T47D (cell line): ENCODE results near the gene HYCC2.
"Not testable (repeated sequence)": the region's sequence is repeated elsewhere in the genome, so short reads cannot be mapped to it uniquely, and the experiment has no call there.

Source experiments
- DNase-seq, 2 experiments: peaks; one replicate each; pipeline versions ENCODE4 v3.0.0 to v3.0.0-alpha.2; 2011 to 2012; ENCODE audit warnings: low read depth in 1 of 2, low spot score in 1 of 2
- JUND ChIP-seq: IDR thresholded peaks from 2 replicates; pipeline ENCODE4 v1.6.1; 2012; ENCODE audit warnings: low read depth
- in situ Hi-C: cut with HindIII; loops from 2 replicates; pipeline ENCODE4 v1.10.0; 2016; ENCODE audit warnings: low sequenced_read_pairs, low pct_unique_long_range_greater_than_20kb

Gene HYCC2

DNA sequence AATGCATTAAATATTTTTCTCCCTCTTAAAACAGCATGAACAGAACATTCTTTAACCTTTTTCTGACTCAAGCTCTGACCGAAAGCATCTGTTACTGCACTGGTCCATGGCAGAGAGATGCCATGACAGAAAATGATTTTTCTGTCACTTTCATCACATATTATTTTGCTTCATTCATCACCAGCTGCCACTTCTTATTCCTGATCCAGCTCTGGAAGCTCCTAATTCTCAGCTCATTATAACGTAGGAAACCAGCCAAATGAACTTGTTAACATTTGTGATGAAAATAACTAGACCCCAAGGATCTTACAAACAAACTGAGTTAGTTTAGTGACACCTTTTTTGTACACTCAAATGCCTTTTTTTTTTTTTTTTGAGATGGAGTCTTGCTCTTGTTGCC, 36.9 kb upstream of the HYCC2 start:
- no peak for TF ChIP-seq JUND
- no peak for DNase-seq
- in situ Hi-C loops = no loop called here

DNA sequence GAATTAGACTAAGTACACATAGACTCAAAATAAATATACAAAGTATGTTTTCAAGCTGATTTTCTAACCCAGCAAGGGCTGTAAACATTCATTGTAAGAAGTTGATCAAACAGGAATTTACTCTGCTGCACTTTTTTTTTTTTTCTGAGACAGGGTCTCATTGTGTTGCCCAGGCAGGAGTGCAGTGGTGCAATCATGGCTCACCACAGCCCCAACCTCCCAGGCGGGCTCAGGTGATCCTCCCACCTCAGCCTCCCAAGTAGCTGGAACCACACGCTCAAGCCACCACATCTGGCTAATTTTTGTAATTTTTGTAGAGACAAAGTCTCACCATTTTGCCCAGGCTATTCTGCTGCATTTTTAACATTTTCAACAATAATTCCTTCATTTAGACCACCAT, 36.2 kb upstream of the HYCC2 start:
- in situ Hi-C loops = no loop called here
- no peak for DNase-seq
- no peak for TF ChIP-seq JUND

DNA sequence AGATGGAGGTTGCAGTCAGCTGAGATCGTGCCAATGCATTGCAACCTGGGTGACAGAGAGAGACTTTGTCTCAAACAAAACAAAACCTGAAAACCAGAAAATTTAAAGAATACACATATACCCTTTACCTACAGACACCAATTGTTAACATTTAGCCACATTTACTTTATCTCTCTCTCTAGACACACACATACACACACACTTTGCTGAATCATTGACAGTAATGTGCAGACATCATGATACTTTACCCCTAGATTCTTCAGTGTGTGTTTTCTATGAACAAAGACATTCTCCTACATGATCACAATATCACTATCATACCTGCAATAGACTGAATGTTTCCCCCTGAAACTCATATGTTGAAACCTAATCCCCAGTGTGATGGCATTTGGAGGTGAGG, 34.3 kb upstream of the HYCC2 start:
- no peak for TF ChIP-seq JUND
- in situ Hi-C loops = no loop called here
- no peak for DNase-seq

DNA sequence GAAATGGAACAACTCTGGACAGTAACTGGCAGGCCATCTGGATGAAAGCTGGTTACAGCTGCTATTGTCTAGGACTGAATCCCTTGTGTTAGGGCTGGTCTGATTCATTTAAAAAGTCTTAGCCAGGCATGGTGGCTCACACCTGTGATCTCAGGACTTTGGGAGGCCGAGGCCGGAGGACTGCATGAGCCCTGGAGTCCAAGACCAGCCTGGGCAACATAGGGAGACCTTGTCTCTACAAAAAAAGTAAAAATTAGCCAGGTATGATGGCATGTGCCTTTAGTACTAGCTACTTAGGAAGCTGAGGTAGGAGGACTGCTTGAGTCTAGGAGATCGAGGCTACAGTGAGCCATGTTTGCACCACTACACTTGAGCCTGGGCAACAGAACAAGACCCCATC, 29.0 kb upstream of the HYCC2 start:
- in situ Hi-C loops = no loop called here
- DNase-seq = no peak
- no peak for TF ChIP-seq JUND

DNA sequence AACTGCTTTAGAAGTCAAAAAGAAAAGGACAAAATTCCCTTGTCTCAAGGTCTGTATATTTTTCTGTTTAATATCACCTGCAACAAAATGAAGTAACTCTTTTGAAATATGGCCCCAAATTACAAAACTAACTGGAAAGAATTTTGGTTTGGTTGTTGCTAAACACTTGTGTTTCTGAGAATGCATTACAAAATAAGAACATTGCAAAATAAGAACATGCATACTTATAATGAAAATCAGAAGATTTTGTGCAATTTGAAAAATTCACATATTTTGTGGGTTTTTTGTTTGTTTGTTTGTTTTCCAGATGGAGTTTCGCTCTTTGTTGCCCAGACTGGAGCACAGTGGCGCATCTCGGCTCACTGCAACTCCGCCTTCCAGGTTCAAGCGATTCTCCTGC, 22.1 kb upstream of the HYCC2 start:
- in situ Hi-C loops = no loop called here
- TF ChIP-seq JUND = no peak

DNA sequence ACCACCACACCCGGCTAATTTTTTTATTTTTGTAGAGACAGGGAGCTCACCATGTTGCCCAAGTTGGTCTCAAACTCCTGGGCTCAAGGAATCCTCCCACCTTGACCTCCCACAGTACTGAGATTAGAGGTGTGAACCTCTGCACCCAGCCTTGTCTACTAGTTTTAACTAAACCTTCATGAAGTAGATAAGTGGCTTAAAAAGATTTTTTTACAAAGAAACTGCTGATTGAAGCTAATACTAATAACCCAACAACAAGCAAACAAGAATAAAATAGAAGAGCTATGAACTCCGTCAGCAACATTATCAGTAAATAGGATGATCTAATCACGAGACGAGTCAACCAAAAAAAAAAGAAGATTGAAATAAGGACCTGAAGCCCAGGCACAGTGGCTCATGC, 19.1 kb upstream of the HYCC2 start:
- no peak for DNase-seq
- TF ChIP-seq JUND = no peak
- in situ Hi-C loops = no loop called here

More for the DNA sequence above, 22.1 kb upstream of the HYCC2 start:
- DNase-seq = no peak

DNA sequence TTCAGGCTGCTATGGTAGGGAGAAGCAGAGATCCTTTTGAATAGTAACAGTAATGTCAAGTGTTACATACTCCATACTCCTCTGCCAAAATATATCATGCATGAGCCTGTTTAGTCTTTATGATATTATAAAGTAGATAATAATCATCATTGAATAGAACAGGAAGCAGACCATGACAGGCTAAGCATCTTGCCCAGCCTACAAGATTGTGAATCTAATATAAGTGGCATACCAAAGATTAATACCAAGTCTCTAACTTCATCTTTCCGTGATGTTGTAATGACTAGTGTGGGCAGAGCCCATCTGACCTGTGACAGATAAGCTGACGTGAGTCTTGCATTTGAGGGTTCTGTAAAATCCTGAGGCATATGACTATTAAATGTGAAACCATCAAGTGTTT, 13.4 kb upstream of the HYCC2 start:
- no peak for TF ChIP-seq JUND
- in situ Hi-C loops = no loop called here
- DNase-seq = no peak

DNA sequence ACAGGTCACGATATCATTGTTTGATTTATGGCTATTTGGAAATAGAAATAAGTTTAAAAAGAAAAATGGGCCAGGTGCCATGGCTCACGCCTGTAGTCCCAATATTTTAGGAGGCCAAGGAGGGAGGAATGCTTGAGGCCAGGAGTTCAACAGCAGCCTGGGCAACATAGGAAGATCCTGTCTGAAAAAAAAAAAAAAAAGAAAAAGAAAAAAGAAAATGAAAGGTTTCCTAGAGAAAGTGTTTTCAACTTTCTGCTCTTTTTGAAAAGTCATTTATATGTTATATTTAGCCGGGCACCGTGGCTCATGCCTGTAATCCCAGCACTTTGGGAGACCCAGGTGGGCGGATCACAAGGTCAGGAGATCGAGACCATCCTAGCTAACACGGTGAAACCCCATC, 3.5 kb upstream of the HYCC2 start:
- in situ Hi-C loops = no loop called here
- TF ChIP-seq JUND = no peak
- DNase-seq = no peak

DNA sequence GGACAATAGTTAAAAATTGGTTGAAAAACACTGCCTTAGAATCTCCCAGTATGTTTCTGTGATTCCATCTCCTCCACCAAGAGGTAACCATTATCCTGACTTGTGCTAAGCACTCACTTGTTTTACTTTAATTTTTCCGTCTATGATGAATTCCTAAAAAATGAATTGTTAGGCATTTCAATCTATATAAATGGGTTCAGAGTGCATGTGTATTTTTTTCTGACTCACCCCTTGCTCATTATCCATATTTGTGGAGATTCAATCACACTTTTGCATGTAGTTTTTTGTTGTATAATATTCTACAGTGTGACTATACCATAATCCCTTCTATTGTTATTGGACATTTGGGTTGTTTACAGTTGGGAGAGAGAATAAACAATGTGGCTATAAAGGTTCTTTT, 1.6 kb upstream of the HYCC2 start:
- no peak for DNase-seq
- in situ Hi-C loops = no loop called here
- TF ChIP-seq JUND = no peak

DNA sequence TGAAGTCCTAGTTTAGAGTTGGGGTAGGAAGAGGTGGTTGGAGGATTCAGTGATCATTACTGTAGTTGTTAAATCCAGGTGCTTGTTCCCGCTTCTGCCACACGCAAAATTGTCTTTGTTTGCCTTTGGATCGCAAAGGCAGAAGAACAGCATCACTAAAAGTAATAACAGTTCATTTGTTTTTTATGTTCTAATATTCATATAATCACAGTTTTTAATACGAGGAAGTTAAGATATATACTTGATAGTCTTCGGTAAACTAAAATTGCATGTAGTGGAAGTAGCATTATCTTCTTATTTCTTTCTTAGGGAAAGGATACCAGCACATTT, 695 bp upstream of the HYCC2 start:
- no peak for TF ChIP-seq JUND
- in situ Hi-C loops = no loop called here
- no peak for DNase-seq

DNA sequence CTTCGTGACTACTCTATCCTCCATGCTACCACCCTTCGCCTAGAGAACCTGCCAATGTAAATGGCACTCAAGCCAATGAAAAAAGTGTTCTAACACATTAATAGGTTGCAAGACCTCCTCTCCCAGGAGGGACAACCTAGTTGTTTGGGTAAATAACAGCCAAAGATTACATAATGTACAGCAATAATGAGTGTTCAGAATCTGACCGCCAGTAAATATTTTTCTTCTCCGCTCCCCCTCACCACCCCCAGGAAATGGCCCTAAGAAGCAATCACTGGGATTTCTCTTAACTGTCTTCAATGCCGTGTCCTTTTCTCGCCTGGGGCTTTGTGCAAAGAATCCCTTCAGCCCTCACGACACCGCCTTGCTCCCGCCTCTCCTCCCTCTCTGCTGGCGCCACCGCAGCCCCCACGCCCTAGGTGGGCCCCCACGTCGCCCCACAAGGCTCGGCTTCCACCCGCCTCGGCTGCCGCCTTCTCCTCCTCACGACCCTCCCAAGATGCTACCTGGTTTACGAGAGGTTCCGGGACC, 458 bp downstream of the HYCC2 start:
- in situ Hi-C loops = no loop called here
- DNase-seq = peak in 1 of 2 experiments; percentile 18
- no peak for TF ChIP-seq JUND

DNA sequence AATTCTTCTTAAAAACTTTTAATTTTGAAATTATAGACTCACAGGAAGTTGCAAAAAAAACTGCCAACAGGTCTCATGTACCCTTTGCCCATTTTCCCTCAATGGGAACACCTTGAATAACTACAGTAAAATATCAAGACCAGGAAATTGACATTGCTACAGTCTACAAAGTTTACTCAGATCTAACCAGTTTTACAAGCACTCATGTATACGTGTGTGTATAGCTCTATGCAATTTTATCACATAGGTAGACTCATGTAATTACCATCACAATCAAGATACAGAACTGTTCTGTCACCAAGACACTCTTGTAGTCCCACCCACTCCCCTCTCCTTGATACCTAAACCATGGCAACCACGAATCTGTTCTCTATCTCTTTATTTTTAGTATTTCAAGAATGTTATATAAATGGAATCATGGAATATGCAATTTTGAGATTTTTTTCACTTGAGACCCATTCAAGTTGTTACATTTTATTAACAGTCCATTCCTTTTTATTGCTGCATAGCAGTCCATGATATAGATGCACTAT, 6.6 kb downstream of the HYCC2 start:
- in situ Hi-C loops = no loop called here
- TF ChIP-seq JUND = no peak
- no peak for DNase-seq

DNA sequence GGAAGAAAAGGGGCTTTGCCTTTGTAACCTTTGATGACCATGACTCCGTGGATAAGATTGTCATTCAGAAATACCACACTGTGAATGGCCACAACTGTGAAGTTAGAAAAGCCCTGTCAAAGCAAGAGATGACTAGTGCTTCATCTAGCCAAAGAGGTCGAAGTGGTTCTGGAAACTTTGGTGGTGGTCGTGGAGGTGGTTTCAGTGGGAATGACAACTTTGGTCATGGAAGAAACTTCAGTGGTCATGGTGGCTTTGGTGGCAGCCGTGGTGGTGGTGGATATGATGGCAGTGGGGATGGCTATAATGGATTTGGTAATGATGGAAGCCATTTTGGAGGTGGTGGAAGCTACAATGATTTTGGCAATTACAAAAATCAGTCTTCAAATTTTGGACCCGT, 8.0 kb downstream of the HYCC2 start:
- in situ Hi-C loops, DNase-seq: not testable (repeated sequence)

DNA sequence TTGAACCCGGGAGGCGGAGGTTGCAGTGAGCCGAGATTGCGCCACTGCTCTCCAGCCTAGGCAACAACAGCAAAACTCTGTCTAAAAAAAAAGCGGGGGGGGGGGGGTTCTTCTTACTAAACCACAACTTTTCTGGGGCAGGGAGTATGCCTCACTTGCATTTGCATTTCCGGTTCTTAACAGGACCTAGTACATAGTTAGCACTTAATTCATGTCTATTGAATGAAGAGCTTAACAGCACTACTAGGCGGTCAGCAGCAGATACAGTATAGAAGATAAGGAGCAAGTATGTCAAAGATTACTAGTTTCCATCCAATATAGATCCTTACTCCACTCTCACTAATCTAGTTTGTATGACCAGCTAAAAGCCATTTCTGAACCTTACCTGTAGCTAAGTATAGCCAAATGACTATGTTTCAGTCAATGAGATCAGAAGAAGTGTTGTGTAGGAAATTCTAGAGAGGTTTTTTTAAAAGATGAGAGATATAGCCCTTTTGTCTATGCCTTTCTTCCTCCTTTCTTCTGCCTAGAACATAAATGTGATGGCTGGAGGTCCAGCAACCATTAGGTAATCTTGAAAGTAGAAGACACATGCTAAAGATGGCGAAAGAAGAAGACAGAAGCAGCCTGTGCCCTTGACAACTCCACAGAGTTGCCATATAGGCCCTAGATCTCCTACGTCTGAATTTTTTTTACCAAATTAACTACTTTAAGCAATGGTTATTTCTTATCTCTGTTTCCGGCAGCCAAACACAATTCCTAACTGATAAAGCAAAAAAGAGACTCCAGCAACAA, 11.3 kb downstream of the HYCC2 start:
- TF ChIP-seq JUND = no peak
- in situ Hi-C loops = no loop called here
- no peak for DNase-seq
